ENCODE results near the gene KAT6B. TPM values are rescaled to one million over a fixed set of nuclear protein-coding genes. Genes with fewer than 3 reads are reported as not detected.

The KAT6B gene
- total RNA-seq, 4 donors from 2014 or later = 29.1 to 159 (median 61.2) TPM

- H3K4me1 ChIP-seq = peaks cover 0 to 4% of the 10 kb centered on the region in 2 donors
- intact Hi-C loops (cut with DNase I; ENCODE audit: low total_unique reads) = no loop called here
Measured at GRCh38 chr10:74856940-74857339, 30.5 kb downstream of the KAT6B start.

GRCh38 chr10:74857586-74857985 lies 31.2 kb downstream of the KAT6B start:
- Histone ChIP-seq H3K27ac (no peak overlapping the region), H3K36me3 (no peaks in the 10 kb centered on the region), H3K27me3 (no peaks in the 10 kb centered on the region), H3K9me3 (no peaks in the 10 kb centered on the region), H3K4me1 (peaks cover 0 to 4% of the 10 kb centered on the region in 2 donors), H3K4me3 (no peak overlapping the region)
- DNase-seq = no peak
- TF ChIP-seq CTCF (IDR thresholded peaks at IDR 0.05) (no peak), POLR2A (IDR thresholded peaks at IDR 0.05) (no peak)
- intact Hi-C loops (cut with DNase I; ENCODE audit: low total_unique reads) = no loop called here

More at GRCh38 chr10:74856940-74857339, 30.5 kb downstream of the KAT6B start:
- DNase-seq = no peak
- Histone ChIP-seq H3K27me3 (no peaks in the 10 kb centered on the region), H3K27ac (no peak overlapping the region), H3K36me3 (no peaks in the 10 kb centered on the region), H3K9me3 (no peaks in the 10 kb centered on the region), H3K4me3 (no peak overlapping the region)
- TF ChIP-seq POLR2A (IDR thresholded peaks at IDR 0.05) (no peak), CTCF (IDR thresholded peaks at IDR 0.05) (no peak)

GRCh38 chr10:74859546-74859945 lies 33.1 kb downstream of the KAT6B start:
- no peaks in the 10 kb centered on the region for H3K9me3 ChIP-seq
- H3K4me1 ChIP-seq = peaks cover 0 to 4% of the 10 kb centered on the region in 2 donors
- H3K36me3 ChIP-seq = no peaks in the 10 kb centered on the region
- no peaks in the 10 kb centered on the region for H3K27me3 ChIP-seq
- no peak overlapping the region for H3K4me3 ChIP-seq
- DNase-seq = no peak
- intact Hi-C loops (cut with DNase I; ENCODE audit: low total_unique reads) = no loop called here
- no peak overlapping the region for H3K27ac ChIP-seq
- TF ChIP-seq POLR2A (IDR thresholded peaks at IDR 0.05) (no peak), CTCF (IDR thresholded peaks at IDR 0.05) (no peak)

- TF ChIP-seq CTCF (IDR thresholded peaks at IDR 0.05) = no peak
- no peak for TF ChIP-seq POLR2A (IDR thresholded peaks at IDR 0.05)
- no peak overlapping the region for H3K4me3 ChIP-seq
- no peaks in the 10 kb centered on the region for H3K9me3 ChIP-seq
- H3K4me1 ChIP-seq = peaks cover 0 to 4% of the 10 kb centered on the region in 2 donors
- no peak overlapping the region for H3K27ac ChIP-seq
- no peaks in the 10 kb centered on the region for H3K36me3 ChIP-seq
- DNase-seq = no peak
- no peaks in the 10 kb centered on the region for H3K27me3 ChIP-seq
- intact Hi-C loops (cut with DNase I; ENCODE audit: low total_unique reads) = no loop called here
Measured at GRCh38 chr10:74862625-74863024, 36.2 kb downstream of the KAT6B start.

- DNase-seq = no peak
- peaks cover 0 to 4% of the 10 kb centered on the region in 2 donors for H3K4me1 ChIP-seq
- no peaks in the 10 kb centered on the region for H3K36me3 ChIP-seq
- no peaks in the 10 kb centered on the region for H3K9me3 ChIP-seq
- intact Hi-C loops (cut with DNase I; ENCODE audit: low total_unique reads) = no loop called here
- H3K4me3 ChIP-seq = no peak overlapping the region
- H3K27me3 ChIP-seq = no peaks in the 10 kb centered on the region
- H3K27ac ChIP-seq = no peak overlapping the region
- TF ChIP-seq CTCF (IDR thresholded peaks at IDR 0.05) = no peak
- TF ChIP-seq POLR2A (IDR thresholded peaks at IDR 0.05) = no peak
Measured at GRCh38 chr10:74863551-74863950, 37.2 kb downstream of the KAT6B start.

All from uterus (tissue), 4 donors.